Activated T-cell treated with anti-CD3 and anti-CD28 coated beads, Interleukin-2, amount 50 U/mL, for 4 hours (primary cell): ENCODE results near the gene MDN1. TPM values are rescaled to one million over a fixed set of nuclear protein-coding genes. Genes with fewer than 3 reads are reported as not detected.
A peak's percentile ranks its signal among the peaks of the same experiment; 100 is the strongest.
"Not testable (repeated sequence)": the region's sequence is repeated elsewhere in the genome, so short reads cannot be mapped to it uniquely, and the experiment has no call there.

ENCODE experiments used
- ATAC-seq, 2 donors: fragments of 200-7000 bp; cut with Tn5 transposase; one replicate each; pipeline ENCODE4 v1.10.0; 2021
- DNase-seq: peaks from one replicate; pipeline ENCODE4 v3.0.0-alpha.2; 2020
- H3K27me3 Mint-ChIP-seq: one replicate; pipeline ENCODE4 v1.8.0; 2021; ENCODE audit warnings: low read depth, mixed read lengths
- H3K36me3 Mint-ChIP-seq: one replicate; pipeline ENCODE4 v1.8.0; 2022; ENCODE audit warnings: mixed read lengths; ENCODE audit not compliant: insufficient read depth
- H3K4me1 Mint-ChIP-seq: one replicate; pipeline ENCODE4 v1.8.0; 2021; ENCODE audit warnings: low read depth, mixed read lengths
- H3K4me3 Mint-ChIP-seq: one replicate; pipeline ENCODE4 v1.8.0; 2021; ENCODE audit warnings: mild to moderate bottlenecking, moderate library complexity, mixed read lengths
- H3K9me3 Mint-ChIP-seq: one replicate; pipeline ENCODE4 v1.8.0; 2021; ENCODE audit warnings: mixed read lengths
- total RNA-seq, 3 donors: library from RNA; stranded (reverse); gene quantifications; one replicate each; pipeline ENCODE4 v1.2.1, GENCODE V29; 2021

The MDN1 gene
- total RNA-seq, 3 donors from 2014 or later, result 74.7 to 93.0 (median 86.3) TPM

DNA sequence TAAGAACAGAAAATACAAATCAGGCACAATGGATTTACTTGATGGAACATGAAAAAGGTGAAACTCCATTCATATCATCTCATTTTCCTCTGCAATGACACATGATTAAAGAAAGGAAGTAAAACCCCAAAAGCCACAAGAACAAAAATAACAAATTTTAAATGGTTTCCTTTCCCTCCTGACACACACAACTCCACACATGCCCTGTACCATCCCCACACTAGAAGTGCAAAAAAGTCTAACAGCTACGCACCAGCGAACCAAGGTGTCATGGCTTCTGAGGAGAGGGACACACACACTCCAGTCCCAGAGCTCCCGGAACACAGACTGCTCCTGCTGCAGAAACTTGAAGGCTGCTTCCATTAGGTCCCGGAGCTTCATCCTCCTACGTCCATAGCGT lies 25.3 kb downstream of the MDN1 start:
- H3K36me3 Mint-ChIP-seq, result peaks cover 38% of the 10 kb centered on the region
- peaks cover 26% of the 10 kb centered on the region for H3K4me1 Mint-ChIP-seq
- peak overlapping the region; percentile 9 for H3K4me3 Mint-ChIP-seq
- no peaks in the 10 kb centered on the region for H3K27me3 Mint-ChIP-seq
- no peaks in the 10 kb centered on the region for H3K9me3 Mint-ChIP-seq
- DNase-seq (no peak), ATAC-seq (peak; percentile 90 to 91)

DNA sequence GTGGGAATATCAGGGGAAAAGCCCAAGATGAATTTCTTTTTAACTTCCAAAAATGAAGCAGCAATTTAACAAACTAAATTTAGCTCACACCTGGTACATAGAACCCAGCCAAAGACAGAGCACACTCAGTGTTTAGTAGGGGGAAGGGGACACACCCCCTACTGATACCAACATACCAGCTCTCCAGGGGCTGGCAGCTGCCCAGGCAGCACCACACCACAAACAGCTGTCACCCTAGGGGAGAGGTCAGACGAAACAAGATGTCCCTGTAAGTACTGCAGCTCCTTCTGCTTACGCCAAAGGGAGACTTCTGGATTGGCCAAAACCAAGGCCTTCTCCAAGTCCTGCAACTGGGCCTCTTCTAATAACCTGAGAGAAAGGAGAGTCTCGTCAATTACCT lies 26.0 kb downstream of the MDN1 start:
- Mint-ChIP-seq H3K9me3 (no peaks in the 10 kb centered on the region), H3K36me3 (peaks cover 42% of the 10 kb centered on the region), H3K4me1 (peaks cover 26% of the 10 kb centered on the region), H3K27me3 (no peaks in the 10 kb centered on the region), H3K4me3 (no peak overlapping the region)
- no peak for DNase-seq
- ATAC-seq, result no peak

DNA sequence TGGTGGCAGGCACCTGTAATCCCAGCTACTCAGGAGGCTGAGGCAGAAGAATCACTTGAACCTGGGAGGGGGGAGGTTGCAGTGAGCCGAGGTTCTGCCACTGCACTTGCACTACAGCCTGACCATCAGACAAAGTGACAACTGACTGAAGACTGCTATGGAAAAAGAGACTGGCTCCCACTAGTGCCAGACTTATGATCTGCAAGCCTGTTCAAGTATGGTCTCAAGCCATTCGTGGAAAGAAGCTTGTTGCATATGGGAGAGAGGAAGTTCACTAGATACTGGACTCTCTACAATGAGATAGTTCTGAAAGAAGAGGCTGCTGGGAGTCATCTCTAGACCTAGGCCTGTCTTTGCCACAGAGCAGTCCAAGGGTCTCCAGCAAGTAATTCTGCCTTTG lies 26.7 kb downstream of the MDN1 start:
- ATAC-seq (peak in 1 of 2 donors; percentile 33), DNase-seq (no peak)
- H3K4me1 Mint-ChIP-seq, result peaks cover 26% of the 10 kb centered on the region
- peaks cover 49% of the 10 kb centered on the region for H3K36me3 Mint-ChIP-seq
- H3K27me3 Mint-ChIP-seq, result no peaks in the 10 kb centered on the region
- H3K4me3 Mint-ChIP-seq, result no peak overlapping the region
- H3K9me3 Mint-ChIP-seq, result no peaks in the 10 kb centered on the region

DNA sequence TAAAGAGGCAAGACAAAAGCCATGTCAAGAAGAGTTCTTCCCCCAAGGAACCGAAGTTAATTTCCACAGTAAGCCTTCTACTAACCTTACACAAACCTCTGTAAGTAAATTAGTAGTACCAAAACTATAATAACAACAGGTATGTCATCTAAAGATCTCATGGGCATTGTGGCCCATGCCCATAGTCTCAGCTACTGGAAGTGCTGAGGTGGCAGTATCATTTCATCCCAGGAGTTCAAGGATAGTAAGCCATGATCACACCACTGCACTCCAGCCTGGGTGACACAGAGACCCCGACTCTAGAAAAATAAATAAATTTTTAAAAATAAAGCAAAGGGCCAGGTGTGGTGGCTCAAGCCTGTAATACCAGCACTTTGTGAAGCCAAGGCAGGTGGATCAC lies 29.2 kb downstream of the MDN1 start:
- Mint-ChIP-seq H3K4me1 (peaks cover 26% of the 10 kb centered on the region), H3K36me3 (peaks cover 55% of the 10 kb centered on the region), H3K27me3 (no peaks in the 10 kb centered on the region), H3K4me3 (no peak overlapping the region), H3K9me3 (no peaks in the 10 kb centered on the region)
- ATAC-seq (no peak), DNase-seq (no peak)

DNA sequence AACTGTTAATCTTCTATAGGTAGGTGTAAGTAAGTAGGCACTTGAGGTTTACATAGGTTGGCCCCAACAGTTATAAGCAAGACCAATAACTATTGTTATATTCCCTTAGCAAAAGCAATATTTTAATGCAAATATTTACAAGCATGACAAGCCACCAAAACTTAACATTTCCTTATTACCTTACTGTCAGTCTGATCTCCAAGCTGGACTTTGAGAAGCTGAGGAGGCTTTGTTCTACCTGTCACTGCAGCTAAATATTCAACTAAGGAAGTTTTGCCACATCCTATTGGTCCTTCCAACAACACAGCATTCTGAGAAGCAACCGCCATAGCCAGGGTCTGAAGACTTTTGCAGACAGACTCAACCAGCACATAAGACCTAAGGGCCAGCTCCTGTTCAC lies 29.6 kb downstream of the MDN1 start:
- no peaks in the 10 kb centered on the region for H3K9me3 Mint-ChIP-seq
- H3K4me3 Mint-ChIP-seq, result no peak overlapping the region
- no peak for ATAC-seq
- H3K27me3 Mint-ChIP-seq, result no peaks in the 10 kb centered on the region
- H3K36me3 Mint-ChIP-seq, result peaks cover 56% of the 10 kb centered on the region
- DNase-seq, result no peak
- H3K4me1 Mint-ChIP-seq, result peaks cover 22% of the 10 kb centered on the region

DNA sequence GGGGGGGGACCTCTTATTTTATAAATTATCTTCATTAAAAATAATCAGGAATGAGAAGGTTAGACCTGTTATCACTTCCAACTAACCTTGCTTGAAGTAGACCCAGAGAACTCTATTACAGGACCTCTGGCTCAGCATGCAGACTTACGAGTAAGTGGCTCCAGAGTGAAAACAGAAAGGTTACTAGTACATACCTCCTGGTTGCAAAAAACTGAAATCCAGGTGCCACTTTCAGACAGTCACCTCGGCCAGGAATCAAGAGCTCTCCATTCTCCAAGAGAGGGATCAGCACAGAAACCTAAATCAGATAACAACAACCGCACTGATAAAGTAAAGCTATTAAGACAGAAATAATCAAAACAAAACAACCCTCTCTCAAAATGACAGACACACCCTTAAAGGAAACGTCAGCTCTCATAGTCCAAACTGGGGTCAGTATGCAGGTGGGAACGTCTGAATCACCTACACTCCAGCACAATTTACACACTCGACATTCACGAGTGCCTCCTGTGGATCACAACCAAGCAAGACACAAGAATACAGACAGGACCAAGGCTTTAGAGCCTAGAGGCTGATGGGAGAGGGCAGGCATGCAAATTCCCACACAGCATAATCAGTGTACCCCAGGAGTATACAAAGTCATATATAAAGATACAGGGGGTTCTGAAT lies 31.8 kb downstream of the MDN1 start:
- Mint-ChIP-seq H3K27me3 (no peaks in the 10 kb centered on the region), H3K9me3 (no peaks in the 10 kb centered on the region), H3K4me1 (peaks cover under 1% of the 10 kb centered on the region), H3K4me3 (no peak overlapping the region), H3K36me3 (peaks cover 55% of the 10 kb centered on the region)
- no peak for ATAC-seq
- no peak for DNase-seq

DNA sequence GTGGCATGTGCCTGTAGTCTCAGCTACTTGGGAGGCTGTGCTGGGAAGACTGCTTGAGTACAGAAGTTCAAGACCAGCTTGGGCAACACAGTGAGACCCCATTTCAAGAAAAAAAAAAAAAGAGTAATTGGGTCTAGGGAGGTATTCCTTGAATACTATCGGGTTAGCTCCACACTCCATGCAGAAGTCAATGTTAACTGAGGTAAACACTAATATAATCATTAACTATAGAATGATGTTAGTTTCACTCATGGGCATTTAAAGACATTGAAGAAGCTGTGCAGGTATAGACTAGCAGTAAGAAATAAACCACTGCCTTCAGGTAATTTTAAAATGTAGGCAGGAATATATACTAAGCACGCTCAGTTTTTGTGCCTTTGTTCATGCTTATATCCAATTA lies 32.6 kb downstream of the MDN1 start:
- no peaks in the 10 kb centered on the region for H3K9me3 Mint-ChIP-seq
- DNase-seq (no peak), ATAC-seq (no peak)
- no peaks in the 10 kb centered on the region for H3K4me1 Mint-ChIP-seq
- H3K27me3 Mint-ChIP-seq, result no peaks in the 10 kb centered on the region
- H3K4me3 Mint-ChIP-seq, result no peak overlapping the region
- peaks cover 58% of the 10 kb centered on the region for H3K36me3 Mint-ChIP-seq

DNA sequence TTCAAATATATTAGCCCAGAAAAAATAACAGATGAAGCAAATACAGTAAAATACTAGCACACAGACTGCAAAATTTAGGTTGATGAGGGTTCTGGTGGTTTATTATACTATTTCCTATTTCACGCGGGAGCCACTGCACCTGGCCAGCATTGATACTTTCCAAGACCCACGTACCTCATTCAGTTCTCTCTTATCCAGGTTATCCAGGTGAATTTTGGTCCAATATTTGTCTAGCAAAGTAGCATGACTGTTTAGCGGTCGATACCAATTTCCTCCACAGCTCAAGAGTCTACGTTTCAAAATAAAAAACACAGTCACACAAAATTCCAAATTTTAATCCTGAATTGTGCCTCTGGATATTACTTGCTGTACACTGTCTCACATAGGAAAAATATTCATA lies 34.8 kb downstream of the MDN1 start:
- no peak for DNase-seq
- H3K4me3 Mint-ChIP-seq, result no peak overlapping the region
- H3K36me3 Mint-ChIP-seq, result peaks cover 66% of the 10 kb centered on the region
- H3K4me1 Mint-ChIP-seq, result no peaks in the 10 kb centered on the region
- H3K27me3 Mint-ChIP-seq, result no peaks in the 10 kb centered on the region
- no peaks in the 10 kb centered on the region for H3K9me3 Mint-ChIP-seq
- no peak for ATAC-seq

DNA sequence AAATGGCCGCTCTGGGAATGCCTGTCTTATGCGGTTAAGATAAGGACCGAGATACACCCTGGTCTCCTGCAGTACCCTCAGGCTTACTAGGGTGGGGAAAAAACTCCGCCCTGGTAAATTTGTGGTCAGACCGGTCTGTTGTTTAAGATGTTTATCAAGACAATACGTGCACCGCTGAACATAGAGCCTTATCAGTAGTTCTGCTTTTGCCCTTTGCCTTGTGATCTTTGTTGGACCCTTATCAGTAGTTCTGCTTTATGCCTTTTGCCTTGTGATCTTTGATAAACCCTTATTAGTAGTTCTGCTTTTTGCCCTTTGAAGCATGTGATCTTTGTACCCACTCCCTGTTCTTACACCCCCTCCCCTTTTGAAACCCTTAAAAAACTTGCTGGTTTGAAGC lies 36.3 kb downstream of the MDN1 start:
- not testable (repeated sequence) for DNase-seq, H3K4me3 Mint-ChIP-seq, H3K9me3 Mint-ChIP-seq, H3K27me3 Mint-ChIP-seq, H3K4me1 Mint-ChIP-seq, ATAC-seq
- H3K36me3 Mint-ChIP-seq, result peaks cover 63% of the 10 kb centered on the region

DNA sequence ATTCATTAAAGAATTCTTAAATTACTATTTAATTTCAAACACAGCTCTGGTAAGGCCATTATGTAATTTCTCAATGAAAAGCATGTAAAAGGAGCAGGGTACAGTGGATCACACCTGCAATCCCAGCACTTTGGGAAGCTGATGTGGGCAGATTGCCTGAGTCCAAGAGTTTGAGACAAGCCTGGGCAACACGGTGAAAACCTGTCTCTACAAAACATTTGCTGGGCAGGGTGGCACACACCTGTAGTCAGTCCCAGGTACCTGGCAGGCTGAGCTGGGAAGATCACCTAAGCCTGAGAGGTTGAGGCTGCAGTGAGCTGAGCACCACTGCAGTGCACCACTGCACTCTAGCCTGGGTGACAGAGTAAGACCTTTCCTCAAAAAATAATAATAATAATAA lies 37.4 kb downstream of the MDN1 start:
- H3K27me3 Mint-ChIP-seq, result no peaks in the 10 kb centered on the region
- DNase-seq (no peak), ATAC-seq (no peak)
- H3K36me3 Mint-ChIP-seq, result peaks cover 55% of the 10 kb centered on the region
- H3K4me1 Mint-ChIP-seq, result no peaks in the 10 kb centered on the region
- H3K4me3 Mint-ChIP-seq, result no peak overlapping the region
- H3K9me3 Mint-ChIP-seq, result no peaks in the 10 kb centered on the region

DNA sequence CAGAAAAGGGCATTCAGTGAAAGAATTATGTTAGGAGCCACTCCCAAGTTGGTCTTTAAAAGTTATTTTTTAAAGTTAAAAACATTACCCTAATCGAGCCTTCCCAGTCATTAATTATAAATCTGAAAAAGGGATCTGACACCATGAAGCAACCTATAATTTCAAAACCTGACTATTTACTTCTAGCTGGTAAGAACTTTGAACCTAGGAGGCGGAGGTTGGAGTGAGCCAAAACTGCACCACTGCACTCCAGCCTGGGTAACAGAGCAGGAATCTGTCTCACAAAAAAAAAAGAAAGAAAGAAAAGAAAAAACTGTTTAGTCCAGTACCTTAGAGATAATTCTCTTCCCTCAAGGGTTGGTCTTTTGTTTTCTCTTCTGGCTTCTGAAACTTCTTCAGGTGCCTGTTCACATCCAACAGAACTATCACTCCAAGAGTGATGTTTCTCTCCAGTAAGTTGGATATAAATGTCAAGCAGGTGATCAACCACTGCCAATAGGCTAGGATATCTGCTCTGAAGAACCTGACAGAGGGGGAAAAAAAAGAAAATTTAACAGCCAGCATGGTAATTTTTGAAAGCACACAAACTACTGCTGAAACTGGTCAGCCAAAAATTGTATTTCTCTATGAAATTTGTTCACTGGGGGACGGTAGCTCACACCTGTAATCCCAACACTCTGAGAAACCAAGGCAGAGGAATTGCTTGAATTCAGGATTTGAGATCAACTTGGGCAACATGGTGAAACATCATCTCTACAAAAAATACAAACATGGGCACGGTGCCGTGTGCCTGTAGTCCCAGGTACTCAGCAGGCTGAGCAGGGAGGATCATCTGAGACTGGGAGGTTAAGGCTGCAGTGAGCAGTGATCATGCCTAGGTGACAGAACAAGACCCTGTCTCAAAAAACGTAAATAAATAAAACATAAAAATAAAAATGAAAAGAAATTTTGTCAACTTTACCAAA lies 38.2 kb downstream of the MDN1 start:
- Mint-ChIP-seq H3K4me3 (no peak overlapping the region), H3K4me1 (no peaks in the 10 kb centered on the region), H3K9me3 (no peaks in the 10 kb centered on the region), H3K36me3 (peaks cover 54% of the 10 kb centered on the region), H3K27me3 (no peaks in the 10 kb centered on the region)
- DNase-seq (no peak), ATAC-seq (no peak)

DNA sequence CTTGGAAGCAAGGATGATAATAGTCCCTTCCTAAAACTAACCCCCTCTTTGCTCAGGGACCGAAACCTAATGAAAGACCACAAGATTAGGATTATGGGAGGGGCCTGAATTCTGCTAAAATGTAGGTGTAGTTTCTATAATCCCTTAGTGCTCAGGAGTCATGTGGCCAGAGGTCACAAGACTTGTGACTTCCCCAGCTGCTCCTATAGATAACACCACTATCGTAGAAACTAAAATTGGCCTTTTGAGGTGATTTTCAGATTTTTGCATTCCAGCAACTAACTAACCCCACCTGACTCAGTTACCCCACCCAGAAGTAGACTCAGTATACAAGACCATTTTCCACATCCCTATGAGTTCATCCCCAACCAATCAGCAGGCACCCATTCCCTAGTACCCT lies 42.1 kb downstream of the MDN1 start:
- no peaks in the 10 kb centered on the region for H3K4me1 Mint-ChIP-seq
- no peaks in the 10 kb centered on the region for H3K9me3 Mint-ChIP-seq
- H3K36me3 Mint-ChIP-seq, result peaks cover 39% of the 10 kb centered on the region
- no peak for DNase-seq
- H3K27me3 Mint-ChIP-seq, result no peaks in the 10 kb centered on the region
- no peak for ATAC-seq
- no peak overlapping the region for H3K4me3 Mint-ChIP-seq

DNA sequence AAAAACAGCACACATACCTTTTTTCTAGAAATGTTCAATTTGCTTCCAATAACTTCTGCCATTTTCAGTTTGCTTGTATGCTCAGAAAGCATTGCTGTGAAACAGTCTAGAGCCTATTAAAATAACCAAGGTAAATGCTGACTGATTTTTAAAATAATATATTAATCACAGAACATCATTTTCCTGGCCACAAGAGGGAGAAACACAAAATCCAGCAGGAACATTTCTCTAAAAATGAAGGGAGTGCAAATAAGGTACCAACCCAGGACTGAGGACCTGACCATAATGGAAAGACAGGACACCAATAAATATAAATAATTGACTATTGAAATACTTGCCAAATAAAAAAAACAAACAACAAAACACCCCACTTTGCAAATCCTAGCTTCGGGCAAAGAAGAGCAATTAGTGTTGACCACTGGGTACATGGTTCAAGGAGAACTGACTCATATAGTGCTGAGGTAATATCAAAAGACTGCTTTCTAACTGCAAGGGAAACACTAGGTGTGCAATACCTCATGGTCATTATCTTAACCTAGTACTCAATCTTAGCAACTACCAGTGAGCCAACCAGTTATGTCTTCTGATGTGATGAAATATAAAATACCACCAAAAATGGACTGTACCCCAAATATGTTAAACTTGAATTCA lies 42.9 kb downstream of the MDN1 start:
- Mint-ChIP-seq H3K4me1 (no peaks in the 10 kb centered on the region), H3K27me3 (no peaks in the 10 kb centered on the region), H3K9me3 (no peaks in the 10 kb centered on the region), H3K4me3 (no peak overlapping the region), H3K36me3 (peaks cover 39% of the 10 kb centered on the region)
- DNase-seq (no peak), ATAC-seq (no peak)

DNA sequence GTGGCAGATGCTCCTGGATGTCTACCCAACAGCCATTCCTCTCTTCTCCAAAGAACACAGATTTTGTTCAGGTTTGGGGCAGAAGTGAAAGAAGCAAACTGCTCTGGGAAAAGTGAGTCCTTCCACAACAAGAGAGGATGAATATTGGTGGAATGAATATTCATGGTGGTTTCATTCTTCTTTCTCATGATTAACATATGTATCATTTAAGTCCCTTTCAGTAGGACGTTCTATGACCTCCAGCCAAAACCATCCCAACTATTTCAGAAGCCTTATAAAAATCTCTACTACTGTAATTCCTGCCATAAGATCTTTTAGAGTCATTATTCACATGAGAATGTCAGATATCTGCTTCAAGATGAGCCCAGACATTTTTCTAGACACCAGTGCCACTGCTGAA lies 44.4 kb downstream of the MDN1 start:
- H3K9me3 Mint-ChIP-seq, result no peaks in the 10 kb centered on the region
- no peak for ATAC-seq
- H3K36me3 Mint-ChIP-seq, result peaks cover 37% of the 10 kb centered on the region
- H3K4me1 Mint-ChIP-seq, result no peaks in the 10 kb centered on the region
- DNase-seq, result no peak
- no peaks in the 10 kb centered on the region for H3K27me3 Mint-ChIP-seq
- no peak overlapping the region for H3K4me3 Mint-ChIP-seq
